Activated naive CD4-positive, alpha-beta T cell treated with anti-CD3 and anti-CD28 coated beads, Interleukin-2, amount 50 U/mL, for 16 hours (primary cell): ENCODE results near the gene PBXIP1.

Experiments used
- DNase-seq: peaks from one replicate; pipeline ENCODE4 v3.0.0-alpha.2; 2020

The PBXIP1 gene

GRCh38 chr1:154955718-154956543 lies at the start of gene PBXIP1:
PBXIP1 (minus strand) TSS chr1:154956099; CDS start chr1:154953721, 2,378 bp downstream.
- DNase-seq = peak; percentile 76

GRCh38 chr1:155005076-155006011 lies 49.4 kb upstream of the PBXIP1 start:
- DNase-seq = peak; percentile 29

- DNase-seq = peak; percentile 21
Observed at GRCh38 chr1:155004352-155005075, 48.6 kb upstream of the PBXIP1 start.

- DNase-seq = no peak
Observed at GRCh38 chr1:155003766-155004351, 48.0 kb upstream of the PBXIP1 start.

- DNase-seq = peak; percentile 35
Observed at GRCh38 chr1:155003227-155003765, 47.4 kb upstream of the PBXIP1 start.

- peak; percentile 14 for DNase-seq
Observed at GRCh38 chr1:155002464-155003226, 46.7 kb upstream of the PBXIP1 start, which contains the start of gene ZBTB7B. ZBTB7B (plus strand) TSS chr1:155002802; CDS start chr1:155014661, 11,859 bp downstream.

- DNase-seq = peak; percentile 99
Observed at GRCh38 chr1:155001675-155002463, 46.0 kb upstream of the PBXIP1 start.

- DNase-seq = no peak
Observed at GRCh38 chr1:155001425-155001674, 45.5 kb upstream of the PBXIP1 start.

- DNase-seq = peak; percentile 77
Observed at GRCh38 chr1:155000726-155001424, 45.0 kb upstream of the PBXIP1 start.

- no peak for DNase-seq
Observed at GRCh38 chr1:155000411-155000725, 44.5 kb upstream of the PBXIP1 start.

GRCh38 chr1:154999571-155000410 lies 43.9 kb upstream of the PBXIP1 start:
- peak; percentile 61 for DNase-seq

- DNase-seq = peak; percentile 77
Observed at GRCh38 chr1:154998818-154999570, 43.1 kb upstream of the PBXIP1 start.

- DNase-seq = peak; percentile 6
Observed at GRCh38 chr1:154998201-154998780, 42.4 kb upstream of the PBXIP1 start.

GRCh38 chr1:154996966-154997701 lies 41.2 kb upstream of the PBXIP1 start:
- DNase-seq = peak; percentile 5

GRCh38 chr1:154995301-154995983 lies 39.5 kb upstream of the PBXIP1 start:
- DNase-seq = peak; percentile 9

- DNase-seq = no peak
Observed at GRCh38 chr1:154994591-154994990, 38.7 kb upstream of the PBXIP1 start.

- DNase-seq = no peak
Observed at GRCh38 chr1:154994269-154994587, 38.3 kb upstream of the PBXIP1 start.
